Measurements from ENCODE around the gene CDK15.
"Not testable (repeated sequence)": the region's sequence is repeated elsewhere in the genome, so short reads cannot be mapped to it uniquely, and the experiment has no call there.

Gene CDK15

GRCh38 chr2:201790989-201791388, 15.3 kb upstream of the CDK15 start:
- DNase-seq: no peak

DNA sequence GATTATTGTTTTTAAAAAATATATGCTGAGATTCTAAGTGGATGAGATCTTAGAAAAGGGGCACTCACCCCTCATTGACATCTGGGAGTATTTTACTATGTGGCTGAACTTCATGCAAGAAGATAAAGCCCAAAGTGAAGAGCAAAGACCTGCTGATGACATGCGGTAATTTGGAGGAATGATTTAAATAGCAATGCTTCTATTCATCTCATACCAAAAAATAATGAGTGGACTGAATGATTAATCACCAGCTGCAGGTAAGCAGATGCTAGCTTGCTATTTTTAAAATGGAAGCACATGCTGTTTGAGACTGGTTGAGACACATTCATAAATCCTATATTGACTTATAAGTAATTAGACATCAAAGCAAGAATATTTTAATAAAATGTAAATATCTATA, 12.7 kb upstream of the CDK15 start:
- DNase-seq: no peak

DNA sequence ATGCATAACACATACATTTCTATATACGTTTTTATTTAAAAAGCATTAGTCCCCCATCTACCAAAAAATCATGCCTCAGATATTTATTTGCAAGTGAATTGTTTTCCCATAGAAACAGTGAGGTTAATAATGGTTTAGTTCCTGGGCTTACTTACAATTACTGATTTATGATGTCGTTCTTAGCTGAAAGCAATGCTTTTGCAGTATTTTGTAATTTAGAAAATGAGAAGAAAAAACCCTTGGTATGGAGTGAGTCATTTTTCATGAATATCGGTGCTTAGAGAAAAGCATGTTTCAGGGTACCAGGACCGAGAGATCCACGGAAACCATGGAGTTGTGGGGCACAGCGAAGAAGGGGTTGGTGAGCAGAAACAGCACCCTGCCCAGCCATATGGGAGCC, 12.0 kb upstream of the CDK15 start:
- DNase-seq: no peak

- peak; percentile 12 for DNase-seq
These were observed 10.5 kb upstream of the CDK15 start for GRCh38 chr2:201795607-201796477.

DNA sequence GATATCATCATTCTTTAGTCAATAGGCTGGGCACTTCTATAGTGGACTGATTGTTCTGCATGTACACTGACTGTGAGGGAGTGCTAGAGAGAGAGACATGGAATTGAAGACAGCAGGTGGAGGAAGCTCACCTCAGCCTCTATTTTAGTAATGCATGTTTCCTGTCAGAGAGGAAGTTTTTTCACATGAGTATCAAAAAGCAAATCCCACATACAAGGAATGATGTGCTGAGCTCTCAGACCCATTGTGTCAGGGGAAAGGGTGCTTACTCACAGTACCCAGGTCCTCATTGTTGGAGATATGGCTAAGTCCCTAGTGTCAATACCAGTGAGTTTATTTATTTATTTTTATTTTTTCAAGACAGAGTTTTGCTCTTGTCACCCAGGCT, 9.9 kb upstream of the CDK15 start:
- DNase-seq: no peak

DNA sequence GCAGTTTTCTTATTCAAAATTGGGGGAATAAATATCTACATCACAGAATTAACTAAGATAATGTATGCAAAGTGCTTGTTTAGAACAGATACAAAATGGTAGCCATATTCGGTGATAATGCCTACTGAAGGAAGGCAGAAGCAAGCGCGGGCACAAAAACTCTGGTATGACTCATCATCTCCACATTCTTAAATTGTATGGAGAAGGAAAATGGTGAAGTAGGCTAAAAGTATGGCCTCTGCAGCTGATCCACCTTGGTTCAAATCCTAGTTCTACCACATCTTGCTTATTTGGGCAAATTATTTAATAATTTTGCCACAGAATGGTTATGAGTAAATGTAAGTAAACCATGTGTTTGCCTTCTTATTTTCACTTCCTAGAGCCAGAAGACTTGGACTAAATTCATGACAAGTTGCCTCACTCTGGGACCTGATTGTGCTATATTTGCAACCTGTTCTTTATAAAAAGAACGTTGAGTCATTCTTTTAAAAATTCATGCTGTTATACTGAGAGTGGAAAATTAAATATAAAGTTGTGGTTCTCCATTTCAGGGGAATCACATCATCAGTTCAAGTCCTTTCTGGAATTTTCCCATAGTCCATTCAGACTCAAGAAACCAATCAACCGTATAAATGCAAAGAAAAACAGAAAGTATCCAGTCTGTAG, 9.0 kb upstream of the CDK15 start:
- no peak for DNase-seq

GRCh38 chr2:201798252-201798913, 8.0 kb upstream of the CDK15 start:
- DNase-seq: no peak

GRCh38 chr2:201798914-201799285, 7.4 kb upstream of the CDK15 start:
- not testable (repeated sequence) for DNase-seq

DNA sequence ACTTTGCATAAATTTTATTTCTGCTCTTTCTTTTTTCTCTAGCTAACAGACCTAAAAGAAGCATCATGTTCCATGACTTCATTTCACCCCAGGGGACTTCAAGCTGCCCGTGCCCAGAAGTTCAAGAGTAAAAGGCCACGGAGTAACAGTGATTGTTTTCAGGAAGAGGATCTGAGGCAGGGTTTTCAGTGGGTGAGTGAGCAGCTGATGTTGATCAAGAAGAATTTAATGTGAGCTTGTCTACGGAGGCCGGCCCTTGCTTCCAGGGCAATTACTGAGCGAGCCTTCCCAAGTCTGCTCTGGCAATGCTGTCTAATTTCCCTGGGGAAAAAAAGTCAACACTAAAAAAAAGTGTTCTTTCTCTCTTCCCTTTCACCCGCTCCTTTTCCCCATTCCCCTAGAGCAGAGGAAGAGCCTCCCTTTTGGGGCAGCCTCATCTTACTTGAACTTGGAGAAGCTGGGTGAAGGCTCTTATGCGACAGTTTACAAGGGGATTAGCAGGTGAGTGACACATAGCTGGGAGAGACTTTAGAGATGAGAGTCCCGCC, 1.2 kb downstream of the CDK15 start:
- no peak for DNase-seq

DNA sequence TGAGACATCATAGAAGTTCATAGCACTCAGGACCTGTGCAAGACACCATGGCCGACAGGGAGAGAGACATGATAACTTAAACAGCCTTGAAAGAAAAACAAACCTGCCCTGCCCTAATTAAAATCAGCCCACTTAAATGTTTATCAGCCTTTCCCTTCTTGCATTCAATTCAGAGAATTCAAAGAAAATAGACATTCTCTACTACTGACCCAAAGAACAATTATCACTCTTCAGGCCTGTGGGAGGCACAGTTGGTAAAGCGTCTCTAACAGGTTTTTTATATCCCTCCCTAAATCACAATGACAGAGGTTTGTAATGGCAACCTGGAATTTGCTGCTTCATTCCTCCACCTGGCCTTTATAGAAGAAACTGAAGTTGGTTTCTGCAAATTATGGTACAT, 1.7 kb downstream of the CDK15 start:
- no peak for DNase-seq

DNA sequence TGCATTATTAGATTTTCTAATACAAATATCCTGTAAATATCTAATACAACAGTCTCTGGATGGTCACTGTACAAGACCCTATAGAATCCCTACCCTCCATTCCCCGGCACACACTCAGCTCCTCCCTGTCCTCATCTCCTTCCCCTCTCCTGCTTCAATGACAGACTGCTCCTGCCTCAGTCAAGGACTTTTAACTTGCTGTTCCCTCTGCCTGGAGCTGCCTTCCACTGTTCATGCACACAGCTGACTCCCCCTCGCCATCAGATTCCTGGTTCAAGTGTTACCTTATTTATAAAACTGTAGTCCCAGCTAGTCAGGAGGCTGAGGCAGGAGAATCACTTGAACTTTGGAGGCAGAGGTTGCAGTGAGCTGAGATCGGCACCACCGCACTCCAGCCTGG, 3.3 kb downstream of the CDK15 start:
- DNase-seq: no peak

- not testable (repeated sequence) for DNase-seq
These were observed 4.3 kb downstream of the CDK15 start for GRCh38 chr2:201810604-201811003.

DNA sequence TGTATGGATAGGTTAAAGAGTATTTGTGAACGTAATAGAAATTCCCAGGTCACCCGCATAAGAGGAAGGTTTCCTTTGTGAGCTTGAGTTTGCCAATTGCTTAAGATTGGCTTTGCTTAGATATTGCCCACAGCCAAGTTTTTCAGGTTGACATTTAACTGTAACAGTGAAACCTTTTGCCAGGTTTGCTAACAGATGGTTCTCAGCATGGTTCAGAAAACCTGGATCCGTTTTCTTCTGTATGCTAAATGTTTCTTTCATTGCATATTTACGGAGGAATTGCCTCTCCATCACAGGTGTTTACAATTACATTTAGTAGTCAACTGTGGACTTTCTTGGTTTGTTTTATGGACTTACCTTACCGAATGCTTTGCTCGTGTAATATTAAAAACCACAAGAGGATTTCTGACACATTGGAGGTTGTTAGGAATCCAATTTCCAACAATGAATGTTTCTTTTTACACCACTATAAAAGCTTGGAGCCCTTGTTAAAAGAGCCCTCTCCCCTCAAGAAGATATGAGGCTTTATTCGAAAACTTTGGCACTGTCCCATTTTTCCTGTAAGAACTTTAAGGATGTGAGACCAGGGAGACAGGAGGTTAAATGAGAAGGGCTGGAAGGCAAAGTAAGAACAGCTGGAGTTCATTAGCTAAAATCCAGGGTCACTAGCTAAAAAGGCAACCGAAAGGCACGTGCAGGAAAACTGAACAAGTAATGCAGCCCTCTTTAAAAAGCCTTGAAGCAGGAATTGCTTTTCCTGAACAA, 7.8 kb downstream of the CDK15 start:
- DNase-seq: no peak

- no peak for DNase-seq
These were observed 10.6 kb downstream of the CDK15 start for GRCh38 chr2:201816657-201817575.

GRCh38 chr2:201820383-201821007, 14.2 kb downstream of the CDK15 start:
- DNase-seq: no peak

DNA sequence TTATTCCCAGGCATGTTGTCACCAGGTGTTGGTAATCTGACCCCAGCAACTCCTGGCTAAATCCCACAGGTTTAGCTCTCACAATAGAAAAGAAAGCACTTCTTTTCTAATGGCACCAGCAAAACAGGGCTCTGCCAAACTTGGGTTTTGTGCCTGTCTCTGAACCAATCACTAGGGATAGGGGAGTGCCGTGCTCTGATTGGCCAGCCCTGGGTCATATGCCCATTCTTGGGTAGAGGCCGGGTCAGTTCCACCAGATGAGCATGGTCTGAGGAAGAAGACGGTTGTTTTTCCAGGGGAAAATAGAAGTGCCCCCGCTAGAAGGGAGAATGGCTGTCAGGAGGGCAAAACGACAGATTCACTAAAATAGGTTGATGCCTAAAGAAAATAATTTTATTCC, 14.7 kb downstream of the CDK15 start:
- DNase-seq: peak; percentile 72

DNA sequence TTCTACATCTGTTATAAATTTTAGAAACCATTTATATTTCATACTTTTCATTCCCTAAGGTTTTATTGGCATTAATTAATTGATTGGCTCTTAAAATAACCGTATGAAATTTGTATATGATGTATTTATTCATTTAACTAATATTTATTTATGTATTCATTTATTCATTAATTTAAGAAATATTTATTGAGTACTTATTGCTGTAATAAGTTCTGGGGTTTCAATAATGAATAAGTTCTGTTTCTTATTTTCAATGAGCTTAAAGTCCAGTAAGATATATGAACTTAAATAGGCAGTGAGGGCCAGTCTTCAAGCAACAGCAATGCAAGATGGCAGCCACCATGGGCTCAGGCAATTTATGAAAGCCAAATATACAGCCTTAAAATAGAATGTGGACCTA, 17.9 kb downstream of the CDK15 start:
- DNase-seq: no peak

DNA sequence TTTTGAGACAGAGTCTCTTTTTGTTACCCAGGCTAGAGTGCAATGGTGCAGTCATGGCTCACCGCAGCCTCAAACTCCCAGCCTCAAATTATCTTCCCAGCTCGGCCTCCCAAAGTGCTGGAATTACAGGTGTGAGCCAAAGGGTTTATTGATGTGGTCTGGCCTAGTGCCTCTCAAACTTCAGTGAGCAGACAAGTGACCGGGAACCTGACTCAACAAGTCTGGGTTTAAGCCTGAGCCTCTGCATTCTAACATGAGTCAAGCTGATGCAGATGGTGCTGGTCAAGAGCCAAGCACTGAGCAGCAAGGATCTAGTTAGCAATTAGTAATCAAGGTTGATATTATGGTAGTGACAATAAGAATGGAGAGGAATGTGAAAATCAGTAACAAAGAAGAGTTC, 21.3 kb downstream of the CDK15 start:
- DNase-seq: no peak

DNA sequence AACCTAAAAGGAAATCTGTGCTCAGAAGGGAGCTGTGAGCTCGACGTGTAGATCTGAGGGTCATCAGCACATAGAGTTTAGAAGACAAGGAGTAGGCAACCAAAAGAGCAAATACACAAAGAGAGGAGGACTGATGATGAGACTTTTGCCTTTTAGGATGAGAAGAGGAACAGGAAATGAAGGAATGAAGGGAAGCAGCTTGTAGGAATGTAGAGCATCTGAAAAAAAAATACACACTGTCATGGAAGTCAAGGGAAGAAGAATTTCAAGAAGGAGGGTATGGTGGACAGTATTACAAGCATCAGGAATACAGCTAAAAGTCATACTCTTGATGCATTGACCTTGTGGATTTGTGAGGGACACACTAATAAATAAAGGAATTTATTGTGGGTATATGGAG, 21.9 kb downstream of the CDK15 start:
- DNase-seq: no peak

- DNase-seq: no peak
These were observed 24.3 kb downstream of the CDK15 start for GRCh38 chr2:201830666-201831065.

DNA sequence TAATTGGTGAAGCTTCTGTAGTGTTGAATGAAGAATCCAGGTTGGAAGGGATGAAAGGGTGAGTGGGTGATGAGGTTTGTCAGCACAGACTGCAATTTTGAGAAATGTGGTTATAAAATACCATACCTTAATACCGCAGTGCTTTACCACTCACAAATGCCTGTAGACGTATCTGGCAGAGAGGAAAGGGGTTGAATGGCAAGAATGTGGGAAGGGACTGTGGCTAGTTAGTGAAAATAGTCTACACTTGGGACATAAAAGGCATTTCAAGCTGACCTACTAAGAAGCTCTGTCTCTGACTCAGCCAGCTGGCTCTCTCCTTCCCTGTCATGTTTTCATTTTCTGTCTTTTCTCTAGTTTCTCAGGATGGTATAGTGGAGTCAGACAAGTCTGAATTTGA, 25.1 kb downstream of the CDK15 start:
- DNase-seq: no peak
